Measurements from ENCODE around the gene CDK5RAP2. TPM values are rescaled to one million over a fixed set of nuclear protein-coding genes. Genes with fewer than 3 reads are reported as not detected.

Gene CDK5RAP2
- total RNA-seq, 1 experiment from 2014 or later = 56.4 TPM

GRCh38 chr9:120528829-120529228, 51.1 kb downstream of the CDK5RAP2 start:
- Histone ChIP-seq H2BK12ac (ENCODE audit: insufficient read length, low read depth, low read length) (no peak overlapping the region), H4K8ac (replicated peaks; ENCODE audit: insufficient read length, low read depth, low read length) (no peak overlapping the region), H2BK120ac (ENCODE audit: low read depth, low read length, poor library complexity, severe bottlenecking) (no peak overlapping the region), H3K56ac (ENCODE audit: insufficient read length, low read depth, low read length) (no peak overlapping the region), H4K20me1 (ENCODE audit: control insufficient read depth, insufficient read depth, insufficient read length) (peaks cover 2% of the 10 kb centered on the region), H3K9me3 (ENCODE audit: control insufficient read depth, low read depth, low read length) (no peaks in the 10 kb centered on the region), H3K27ac (ENCODE audit: insufficient read length, low read depth, low read length) (no peak overlapping the region), H3K18ac (ENCODE audit: insufficient read length, low read depth, low read length) (no peak overlapping the region), H2AFZ (ENCODE audit: low read length) (no peak overlapping the region), H3K14ac (ENCODE audit: insufficient read depth, low read length) (no peak overlapping the region), H3K79me2 (ENCODE audit: insufficient read depth, low read length) (no peaks in the 10 kb centered on the region), H3K27me3 (ENCODE audit: insufficient read depth, low read length) (no peaks in the 10 kb centered on the region), H3K23me2 (ENCODE audit: insufficient read length, low read depth, low read length, poor library complexity, severe bottlenecking) (no peaks in the 10 kb centered on the region), H3K79me1 (ENCODE audit: insufficient read depth, low read depth, low read length, poor library complexity, severe bottlenecking) (no peaks in the 10 kb centered on the region), H2BK5ac (ENCODE audit: insufficient read length, low read length) (no peak overlapping the region), H3K4me2 (ENCODE audit: insufficient read depth, insufficient read length, low read length) (no peak overlapping the region), H2BK15ac (ENCODE audit: low read depth, low read length) (no peak overlapping the region), H4K91ac (ENCODE audit: insufficient read length, low read depth, low read length) (no peak overlapping the region), H3K4ac (ENCODE audit: low read depth, low read length) (no peak overlapping the region), H2BK20ac (ENCODE audit: low read depth, low read length, poor library complexity, severe bottlenecking) (no peak overlapping the region), H3K9ac (ENCODE audit: extremely low read depth, insufficient read length, low read length) (no peak overlapping the region), H3K4me1 (ENCODE audit: insufficient read depth, low read length) (peaks cover 9% of the 10 kb centered on the region; the same call in 1 of the 2 replicates), H3K23ac (ENCODE audit: insufficient read length, low read depth, low read length) (no peak overlapping the region), H3T11ph (ENCODE audit: low read length) (no peak overlapping the region), H4K5ac (ENCODE audit: insufficient read length, low read depth, low read length) (no peak overlapping the region), H2AK5ac (ENCODE audit: insufficient read length, low read length) (no peak overlapping the region)
- TF ChIP-seq, protein P1, sequence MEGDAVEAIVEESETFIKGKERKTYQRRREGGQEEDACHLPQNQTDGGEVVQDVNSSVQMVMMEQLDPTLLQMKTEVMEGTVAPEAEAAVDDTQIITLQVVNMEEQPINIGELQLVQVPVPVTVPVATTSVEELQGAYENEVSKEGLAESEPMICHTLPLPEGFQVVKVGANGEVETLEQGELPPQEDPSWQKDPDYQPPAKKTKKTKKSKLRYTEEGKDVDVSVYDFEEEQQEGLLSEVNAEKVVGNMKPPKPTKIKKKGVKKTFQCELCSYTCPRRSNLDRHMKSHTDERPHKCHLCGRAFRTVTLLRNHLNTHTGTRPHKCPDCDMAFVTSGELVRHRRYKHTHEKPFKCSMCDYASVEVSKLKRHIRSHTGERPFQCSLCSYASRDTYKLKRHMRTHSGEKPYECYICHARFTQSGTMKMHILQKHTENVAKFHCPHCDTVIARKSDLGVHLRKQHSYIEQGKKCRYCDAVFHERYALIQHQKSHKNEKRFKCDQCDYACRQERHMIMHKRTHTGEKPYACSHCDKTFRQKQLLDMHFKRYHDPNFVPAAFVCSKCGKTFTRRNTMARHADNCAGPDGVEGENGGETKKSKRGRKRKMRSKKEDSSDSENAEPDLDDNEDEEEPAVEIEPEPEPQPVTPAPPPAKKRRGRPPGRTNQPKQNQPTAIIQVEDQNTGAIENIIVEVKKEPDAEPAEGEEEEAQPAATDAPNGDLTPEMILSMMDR (conservative IDR thresholded peaks at IDR 0.05) = no peak
- no CpG with 5 or more reads among the region's 7 CpGs for WGBS (ENCODE audit: extremely low coverage, insufficient read length, low lambda C conversion rate)
- Mint-ChIP-seq H3K4me1 (peaks cover 37 to 51% of the 10 kb centered on the region in 2 experiments), H3K4me3 (peak overlapping the region in 1 of 2 experiments; percentile 50; a peak in 3 of 5 replicates), H3K27me3 (ENCODE audit: low read depth) (no peaks in the 10 kb centered on the region), H3K27ac (peak overlapping the region; percentile 89 to 93 (median 92)), H3K36me3 (ENCODE audit: insufficient read depth in 1 of 3, low read depth in 3 of 3) (peaks cover 54 to 81% (median 64%) of the 10 kb centered on the region in 3 experiments), H3K9me3 (peaks cover 0 to 3% of the 10 kb centered on the region in 2 experiments; a peak in 1 of 5 replicates)
- peak; percentile 64 for DNase-seq

Data from H9 (cell line).